ENCODE measurements around the gene PHETA1. TPM values are rescaled to one million over a fixed set of nuclear protein-coding genes. Genes with fewer than 3 reads are reported as not detected.

PHETA1 gene
- total RNA-seq, 4 donors from 2014 or later = 8.1 to 23.5 (median 15.3) TPM

DNA sequence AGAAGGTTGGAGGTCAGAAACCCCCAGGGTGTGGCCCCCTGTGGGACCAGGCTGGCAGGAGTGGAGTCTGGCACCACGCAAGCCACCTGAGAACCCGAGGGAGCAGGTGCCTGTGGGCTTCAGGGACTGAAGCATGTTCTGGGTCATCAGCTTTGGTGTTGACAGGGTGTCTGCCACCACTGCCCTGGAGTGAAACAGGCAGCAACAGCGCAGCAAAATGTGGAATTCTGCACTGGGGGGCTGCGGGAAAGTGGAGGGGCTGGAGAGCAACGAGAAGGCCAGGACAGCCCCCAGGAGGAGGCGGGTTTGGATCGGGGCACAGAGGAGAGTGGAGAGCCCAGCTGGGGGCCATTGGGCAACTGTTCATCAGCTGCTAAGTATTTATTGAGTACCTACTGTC, 15.9 kb downstream of the PHETA1 start:
- intact Hi-C loops (cut with DNase I) = no loop called here
- no peaks in the 10 kb centered on the region for H3K4me1 ChIP-seq
- no peak overlapping the region for H3K27ac ChIP-seq
- H3K4me3 ChIP-seq (replicated peaks in 1 of 3) = no peak overlapping the region
- H3K36me3 ChIP-seq = no peaks in the 10 kb centered on the region
- 77 to 85% methylated on average over 7 of the region's 7 CpGs for WGBS, 2 donors
- TF ChIP-seq POLR2A (IDR thresholded peaks at IDR 0.05) = no peak
- TF ChIP-seq, protein P1, sequence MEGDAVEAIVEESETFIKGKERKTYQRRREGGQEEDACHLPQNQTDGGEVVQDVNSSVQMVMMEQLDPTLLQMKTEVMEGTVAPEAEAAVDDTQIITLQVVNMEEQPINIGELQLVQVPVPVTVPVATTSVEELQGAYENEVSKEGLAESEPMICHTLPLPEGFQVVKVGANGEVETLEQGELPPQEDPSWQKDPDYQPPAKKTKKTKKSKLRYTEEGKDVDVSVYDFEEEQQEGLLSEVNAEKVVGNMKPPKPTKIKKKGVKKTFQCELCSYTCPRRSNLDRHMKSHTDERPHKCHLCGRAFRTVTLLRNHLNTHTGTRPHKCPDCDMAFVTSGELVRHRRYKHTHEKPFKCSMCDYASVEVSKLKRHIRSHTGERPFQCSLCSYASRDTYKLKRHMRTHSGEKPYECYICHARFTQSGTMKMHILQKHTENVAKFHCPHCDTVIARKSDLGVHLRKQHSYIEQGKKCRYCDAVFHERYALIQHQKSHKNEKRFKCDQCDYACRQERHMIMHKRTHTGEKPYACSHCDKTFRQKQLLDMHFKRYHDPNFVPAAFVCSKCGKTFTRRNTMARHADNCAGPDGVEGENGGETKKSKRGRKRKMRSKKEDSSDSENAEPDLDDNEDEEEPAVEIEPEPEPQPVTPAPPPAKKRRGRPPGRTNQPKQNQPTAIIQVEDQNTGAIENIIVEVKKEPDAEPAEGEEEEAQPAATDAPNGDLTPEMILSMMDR (IDR thresholded peaks at IDR 0.05) = no peak
- no peaks in the 10 kb centered on the region for H3K27me3 ChIP-seq
- H3K9me3 ChIP-seq = no peaks in the 10 kb centered on the region
- no peak for DNase-seq

DNA sequence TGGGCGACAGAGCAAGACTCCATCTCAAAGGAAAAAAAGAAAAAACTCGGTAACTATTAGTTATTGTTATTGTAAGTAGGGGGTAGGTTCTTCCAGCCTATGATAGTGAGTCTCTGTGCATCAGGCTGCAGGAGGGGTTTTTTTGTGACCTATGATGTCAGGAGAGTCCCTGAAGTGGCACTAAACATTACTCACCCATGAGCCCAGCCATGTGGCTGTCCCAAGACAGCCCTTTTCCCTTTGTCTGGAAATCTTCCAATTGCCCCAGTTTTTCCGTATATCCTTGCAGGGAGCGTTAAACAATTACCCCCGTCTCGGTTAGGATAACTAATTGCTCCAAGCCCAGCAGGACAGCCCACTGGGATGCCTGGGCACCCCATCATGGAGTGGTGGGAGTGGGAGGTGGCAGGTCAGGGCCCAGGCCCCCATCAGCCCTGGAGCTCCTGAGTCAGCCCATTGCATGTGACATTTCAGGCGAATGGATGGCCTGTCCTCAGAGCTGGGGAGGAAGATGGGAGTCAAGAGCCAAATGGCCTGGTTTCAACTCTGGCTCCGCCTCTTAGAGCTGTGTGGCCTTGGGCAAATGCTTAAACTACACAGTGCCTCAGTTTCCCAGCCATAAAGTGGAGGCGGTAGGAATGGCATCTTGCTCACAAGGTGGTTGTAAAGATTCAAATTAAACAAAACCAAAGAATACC, 16.4 kb downstream of the PHETA1 start:
- no peak for TF ChIP-seq POLR2A (IDR thresholded peaks at IDR 0.05)
- TF ChIP-seq, protein P1 (IDR thresholded peaks at IDR 0.05) = no peak
- Histone ChIP-seq H3K9me3 (no peaks in the 10 kb centered on the region), H3K4me1 (no peaks in the 10 kb centered on the region), H3K36me3 (no peaks in the 10 kb centered on the region), H3K27ac (no peak overlapping the region), H3K4me3 (replicated peaks in 1 of 3) (no peak overlapping the region), H3K27me3 (no peaks in the 10 kb centered on the region)
- WGBS, 2 donors = 78 to 82% methylated on average over 9 of the region's 9 CpGs
- no peak for DNase-seq
- intact Hi-C loops (cut with DNase I) = no loop called here

GRCh38 chr12:111351026-111351425, 17.9 kb downstream of the PHETA1 start:
- H3K9me3 ChIP-seq = no peaks in the 10 kb centered on the region
- H3K27me3 ChIP-seq = no peaks in the 10 kb centered on the region
- TF ChIP-seq, protein P1 (IDR thresholded peaks at IDR 0.05) = no peak
- DNase-seq = no peak
- no peaks in the 10 kb centered on the region for H3K4me1 ChIP-seq
- H3K4me3 ChIP-seq (replicated peaks in 1 of 3) = no peak overlapping the region
- intact Hi-C loops (cut with DNase I) = no loop called here
- WGBS, 2 donors = 71 to 91% methylated on average over 2 of the region's 2 CpGs
- no peaks in the 10 kb centered on the region for H3K36me3 ChIP-seq
- H3K27ac ChIP-seq = no peak overlapping the region

DNA sequence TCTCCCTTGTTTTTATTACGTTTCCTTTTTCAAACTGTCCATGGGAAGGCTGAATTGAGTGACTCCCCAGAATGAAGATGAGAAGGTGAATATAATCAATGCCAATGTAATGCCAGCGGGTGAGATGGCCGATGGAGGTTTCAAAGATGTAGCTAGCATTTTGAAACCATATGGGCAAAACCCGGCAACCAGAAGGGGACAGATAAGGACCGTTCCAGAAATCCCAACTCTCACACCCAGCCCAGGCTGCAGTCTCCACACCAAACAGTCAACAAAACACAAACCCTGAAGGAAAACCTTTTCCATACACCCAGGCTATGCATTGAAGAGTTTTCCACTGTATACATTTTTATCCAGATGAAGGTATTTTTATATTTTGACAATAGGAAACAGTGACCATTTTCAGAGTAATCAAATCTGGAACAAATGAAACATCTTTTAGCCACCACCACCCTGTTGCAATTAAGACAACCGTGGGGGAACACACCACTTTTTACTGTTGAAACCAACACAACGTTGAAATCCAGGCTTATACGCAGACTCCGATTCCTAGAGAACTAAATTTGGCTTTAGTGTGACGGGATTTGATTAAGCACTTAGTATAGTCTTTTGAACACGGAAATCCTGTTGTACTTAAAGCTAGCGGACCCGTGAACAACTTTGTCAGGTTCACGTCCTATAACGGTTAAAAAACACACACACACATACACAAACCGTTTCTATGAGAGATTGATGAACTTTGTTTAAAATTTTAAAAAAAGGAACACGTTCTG, 19.0 kb downstream of the PHETA1 start:
- DNase-seq = no peak
- WGBS, 2 donors = 91% methylated on average over 17 of the region's 17 CpGs
- Histone ChIP-seq H3K27ac (no peak overlapping the region), H3K27me3 (no peaks in the 10 kb centered on the region), H3K4me1 (no peaks in the 10 kb centered on the region), H3K36me3 (no peaks in the 10 kb centered on the region), H3K4me3 (replicated peaks in 1 of 3) (no peak overlapping the region), H3K9me3 (no peaks in the 10 kb centered on the region)
- intact Hi-C loops (cut with DNase I) = no loop called here
- no peak for TF ChIP-seq POLR2A (IDR thresholded peaks at IDR 0.05)
- TF ChIP-seq, protein P1 (IDR thresholded peaks at IDR 0.05) = no peak

- no peak for DNase-seq
- intact Hi-C loops (cut with DNase I) = no loop called here
- Histone ChIP-seq H3K27me3 (no peaks in the 10 kb centered on the region), H3K4me1 (no peaks in the 10 kb centered on the region), H3K36me3 (no peaks in the 10 kb centered on the region), H3K27ac (no peak overlapping the region), H3K4me3 (replicated peaks in 1 of 3) (no peak overlapping the region), H3K9me3 (no peaks in the 10 kb centered on the region)
- WGBS, 2 donors = 93 to 94% methylated on average over 11 of the region's 11 CpGs
- TF ChIP-seq POLR2A (IDR thresholded peaks at IDR 0.05) = no peak
- TF ChIP-seq, protein P1 (IDR thresholded peaks at IDR 0.05) = no peak
Measured at GRCh38 chr12:111349101-111349747, 19.7 kb downstream of the PHETA1 start.
